ENCODE measurements around the gene GMEB2. TPM values are rescaled to one million over a fixed set of nuclear protein-coding genes. Genes with fewer than 3 reads are reported as not detected.

The GMEB2 gene
- total and polyA plus RNA-seq, 10 of the 15 experiments (the other 5 are each of a cell fraction or from before 2014, with no cell fraction given) = 0.08 to 15.1 (median 6.9) TPM

DNA sequence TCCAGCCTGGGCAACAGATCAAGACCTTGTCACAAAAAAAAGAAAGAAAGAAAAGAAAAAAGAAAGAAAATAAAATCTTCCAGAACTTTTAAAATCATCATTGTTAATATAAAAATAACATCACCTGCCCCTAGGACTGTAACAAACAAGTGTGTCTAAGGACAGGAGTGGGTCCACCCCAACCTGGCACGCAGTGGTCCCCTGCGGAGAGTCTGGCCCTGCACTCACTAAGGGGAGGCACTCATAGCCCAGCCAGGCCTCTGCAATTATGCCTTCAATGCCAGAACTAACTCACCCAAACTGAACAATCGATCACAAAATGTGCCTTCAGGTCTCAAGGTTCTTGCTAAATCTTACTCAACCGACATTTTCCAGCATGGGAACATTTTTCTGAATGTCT lies 4.8 kb downstream of the GMEB2 start (continued):
- TF ChIP-seq, protein P1, sequence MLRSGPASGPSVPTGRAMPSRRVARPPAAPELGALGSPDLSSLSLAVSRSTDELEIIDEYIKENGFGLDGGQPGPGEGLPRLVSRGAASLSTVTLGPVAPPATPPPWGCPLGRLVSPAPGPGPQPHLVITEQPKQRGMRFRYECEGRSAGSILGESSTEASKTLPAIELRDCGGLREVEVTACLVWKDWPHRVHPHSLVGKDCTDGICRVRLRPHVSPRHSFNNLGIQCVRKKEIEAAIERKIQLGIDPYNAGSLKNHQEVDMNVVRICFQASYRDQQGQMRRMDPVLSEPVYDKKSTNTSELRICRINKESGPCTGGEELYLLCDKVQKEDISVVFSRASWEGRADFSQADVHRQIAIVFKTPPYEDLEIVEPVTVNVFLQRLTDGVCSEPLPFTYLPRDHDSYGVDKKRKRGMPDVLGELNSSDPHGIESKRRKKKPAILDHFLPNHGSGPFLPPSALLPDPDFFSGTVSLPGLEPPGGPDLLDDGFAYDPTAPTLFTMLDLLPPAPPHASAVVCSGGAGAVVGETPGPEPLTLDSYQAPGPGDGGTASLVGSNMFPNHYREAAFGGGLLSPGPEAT (IDR thresholded peaks at IDR 0.05; ENCODE audit: low read depth) = no peak

DNA sequence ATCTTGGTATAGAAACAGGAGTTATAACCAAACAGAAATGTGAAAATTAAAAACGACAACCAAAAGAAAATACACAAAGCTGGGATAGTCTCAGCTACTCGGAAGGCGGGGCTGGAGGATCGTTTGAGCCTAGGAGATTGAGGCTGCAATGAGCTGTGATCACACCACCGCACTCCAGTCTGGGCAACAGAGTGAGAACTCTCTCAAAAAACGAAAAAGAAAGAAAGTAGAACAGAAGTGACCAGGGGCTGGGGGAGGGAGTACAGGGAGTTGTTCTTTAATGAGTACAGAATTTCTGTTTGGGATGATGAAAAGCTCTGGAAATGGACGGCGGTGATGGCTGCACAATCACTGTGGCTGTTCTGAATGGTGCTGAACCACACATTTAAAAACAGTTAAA lies 5.9 kb downstream of the GMEB2 start:
- peaks cover 7% of the 10 kb centered on the region for H3K4me1 ChIP-seq (ENCODE audit: control insufficient read depth, insufficient read depth, low read length)
- ATAC-seq (no peak), FAIRE-seq (no peak), DNase-seq (ENCODE audit: low read depth, low spot score) (no peak)
- no peak overlapping the region for H2AFZ ChIP-seq (ENCODE audit: control insufficient read depth, low read depth, low read length)
- in situ Hi-C loops (cut with MboI) (no loop called here), intact Hi-C loops (cut with micrococcal nuclease; ENCODE audit: unreplicated experiment) (no loop called here)
- no peaks in the 10 kb centered on the region for H3K9me3 ChIP-seq (replicated peaks; ENCODE audit: control insufficient read depth, insufficient read depth, low read length)
- no peak for TF ChIP-seq LARP7 (IDR thresholded peaks at IDR 0.05)
- H3K9ac ChIP-seq (ENCODE audit: control insufficient read depth, insufficient read depth, low read length) = no peak overlapping the region
- no TSS peak for BruUV-seq (replicated peaks)
- H3K79me2 ChIP-seq (ENCODE audit: control insufficient read depth, insufficient read depth, low read length) = peaks cover 37% of the 10 kb centered on the region
- peaks cover 12 to 13% of the 10 kb centered on the region in 2 experiments for H3K36me3 ChIP-seq (ENCODE audit: control insufficient read depth in 2 of 2, insufficient read depth in 2 of 2, low read length in 1 of 2)
- ChIA-PET RAD21 (ENCODE audit: unreplicated experiment) (no interaction called here), POLR2A (interaction anchor here (0.7 kb wide), 1 partner anchor 78 kb away, joined by 5 read pairs; no protein-coding TSS in a partner anchor), CTCF (interaction anchor here (1.0 kb wide), 1 partner anchor 21 kb away, joined by 3 read pairs; no protein-coding TSS in a partner anchor), SMC1A (ENCODE audit: uncharacterized antibody, unreplicated experiment) (interaction anchor here (0.7 kb wide), 1 partner anchor 9 kb away, joined by 3 read pairs; no protein-coding TSS in a partner anchor)
- H3K27me3 ChIP-seq (replicated peaks in 1 of 2; ENCODE audit: control insufficient read depth in 2 of 2, insufficient read depth in 2 of 2, low read length in 1 of 2) = no peaks in the 10 kb centered on the region
- no peak overlapping the region for H3K4me3 ChIP-seq
- WGBS (ENCODE audit: insufficient coverage, insufficient replicate concordance, low lambda C conversion rate, missing lambda C conversion rate) = 77% methylated on average over 8 of the region's 8 CpGs
- no peaks in the 10 kb centered on the region for H4K20me1 ChIP-seq (ENCODE audit: control insufficient read depth, insufficient read depth)
- H3K4me2 ChIP-seq (ENCODE audit: control insufficient read depth, insufficient read depth) = no peak overlapping the region
- no peak overlapping the region for H3K27ac ChIP-seq (ENCODE audit: control insufficient read depth, insufficient read depth)

DNA sequence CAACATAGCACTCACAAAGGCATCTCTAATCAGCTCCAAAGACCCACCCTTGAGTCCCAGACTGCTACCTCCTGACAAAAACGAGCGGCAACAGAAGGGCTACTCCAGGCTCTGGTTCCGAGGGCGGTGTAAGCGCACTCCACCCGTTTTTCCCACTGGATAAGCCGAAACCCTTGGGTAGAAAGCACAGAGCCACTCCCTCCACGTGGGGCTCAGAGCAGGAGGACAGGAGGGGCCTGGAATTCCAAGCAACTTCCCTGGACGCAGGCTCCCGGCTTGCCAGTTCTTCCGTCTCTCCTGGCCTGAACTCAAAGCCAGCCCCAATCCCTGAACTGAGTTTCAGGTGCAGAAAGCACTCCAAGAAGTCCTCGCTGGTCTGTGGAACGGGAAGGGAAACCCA lies 7.4 kb downstream of the GMEB2 start:
- Histone ChIP-seq H3K4me1 (ENCODE audit: control insufficient read depth, insufficient read depth, low read length) (peaks cover 7% of the 10 kb centered on the region), H3K27me3 (replicated peaks in 1 of 2; ENCODE audit: control insufficient read depth in 2 of 2, insufficient read depth in 2 of 2, low read length in 1 of 2) (no peaks in the 10 kb centered on the region), H3K36me3 (ENCODE audit: control insufficient read depth in 2 of 2, insufficient read depth in 2 of 2, low read length in 1 of 2) (peaks cover 12 to 13% of the 10 kb centered on the region in 2 experiments), H3K9ac (ENCODE audit: control insufficient read depth, insufficient read depth, low read length) (no peak overlapping the region), H3K79me2 (ENCODE audit: control insufficient read depth, insufficient read depth, low read length) (peaks cover 25% of the 10 kb centered on the region), H2AFZ (ENCODE audit: control insufficient read depth, low read depth, low read length) (no peak overlapping the region), H4K20me1 (ENCODE audit: control insufficient read depth, insufficient read depth) (no peaks in the 10 kb centered on the region), H3K9me3 (replicated peaks; ENCODE audit: control insufficient read depth, insufficient read depth, low read length) (no peaks in the 10 kb centered on the region), H3K4me2 (ENCODE audit: control insufficient read depth, insufficient read depth) (no peak overlapping the region), H3K4me3 (no peak overlapping the region), H3K27ac (ENCODE audit: control insufficient read depth, insufficient read depth) (no peak overlapping the region)
- RAD21 ChIA-PET (ENCODE audit: unreplicated experiment) = no interaction called here
- no peak for FAIRE-seq
- POLR2A ChIA-PET = no interaction called here
- ATAC-seq = no peak
- DNase-seq (ENCODE audit: low read depth, low spot score) = no peak
- CTCF ChIA-PET = no interaction called here
- in situ Hi-C loops (cut with MboI) = no loop called here
- intact Hi-C loops (cut with micrococcal nuclease; ENCODE audit: unreplicated experiment) = no loop called here
- no TSS peak for BruUV-seq (replicated peaks)
- TF ChIP-seq EED (IDR thresholded peaks at IDR 0.05; ENCODE audit: low read depth) = 0 out of 2 replicates have a peak, but pooled peaks have one; percentile 26
- TF ChIP-seq GATAD2B (conservative IDR thresholded peaks at IDR 0.05; ENCODE audit: low read depth) = no peak
- SMC1A ChIA-PET (ENCODE audit: uncharacterized antibody, unreplicated experiment) = no interaction called here
- 81% methylated on average over 13 of the region's 13 CpGs for WGBS (ENCODE audit: insufficient coverage, insufficient replicate concordance, low lambda C conversion rate, missing lambda C conversion rate)
